ENCODE data around the gene KIF1B.
"Not testable (repeated sequence)": the region's sequence is repeated elsewhere in the genome, so short reads cannot be mapped to it uniquely, and the experiment has no call there.

KIF1B gene

GRCh38 chr1:10339036-10339567, 128.7 kb downstream of the KIF1B start:
- DNase-seq = no peak

DNA sequence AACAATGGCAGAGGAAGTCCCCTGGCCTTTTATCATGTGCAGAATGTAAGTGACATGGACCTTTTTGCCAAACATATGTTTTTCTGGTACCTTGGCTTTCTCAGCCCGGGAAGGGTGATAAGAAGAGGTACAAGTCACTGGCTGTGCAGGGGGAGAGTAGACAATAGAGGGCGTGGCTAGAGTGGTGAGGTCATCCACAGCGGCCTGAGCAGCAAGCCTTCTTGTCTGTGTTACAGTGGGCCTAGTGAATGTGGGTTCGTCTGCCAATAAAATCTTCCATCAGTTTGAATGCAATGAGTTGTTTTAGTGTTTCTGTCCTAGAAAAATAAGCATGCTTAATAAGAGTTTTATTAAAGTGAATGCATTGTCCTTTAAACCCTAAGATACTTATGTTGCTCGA, 129.4 kb downstream of the KIF1B start:
- no peak for DNase-seq

- no peak for DNase-seq
Measured at GRCh38 chr1:10340930-10341590, 130.7 kb downstream of the KIF1B start.

DNA sequence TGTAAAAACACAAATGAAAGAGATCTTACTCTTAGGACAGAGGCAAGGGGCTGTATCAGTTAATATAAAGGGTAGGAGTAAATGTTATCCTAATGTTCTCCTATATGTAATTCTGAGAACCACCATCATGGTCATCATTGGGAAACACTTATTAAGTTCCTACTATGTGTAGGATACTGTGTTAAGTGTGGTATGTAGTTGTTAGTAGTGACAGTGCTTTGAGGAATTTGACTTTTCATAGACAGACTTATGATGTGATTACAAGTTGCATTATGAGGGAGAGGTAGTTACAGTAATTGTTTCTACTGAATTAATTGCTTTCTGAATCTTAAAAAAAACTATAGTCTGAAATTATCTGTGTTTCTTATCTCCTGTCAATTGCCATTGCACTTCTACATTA, 136.7 kb downstream of the KIF1B start:
- no peak for DNase-seq

GRCh38 chr1:10353282-10353681, 142.9 kb downstream of the KIF1B start:
- DNase-seq = no peak

GRCh38 chr1:10353693-10354092, 143.3 kb downstream of the KIF1B start:
- DNase-seq = no peak

GRCh38 chr1:10360045-10360444, 149.7 kb downstream of the KIF1B start:
- no peak for DNase-seq

GRCh38 chr1:10361515-10361914, 151.1 kb downstream of the KIF1B start:
- DNase-seq = no peak

- no peak for DNase-seq
Measured at GRCh38 chr1:10368194-10368593, 157.8 kb downstream of the KIF1B start.

- no peak for DNase-seq
Measured at GRCh38 chr1:10374442-10374860, 164.1 kb downstream of the KIF1B start.

- DNase-seq = not testable (repeated sequence)
Measured at GRCh38 chr1:10377365-10378029, 167.1 kb downstream of the KIF1B start.

DNA sequence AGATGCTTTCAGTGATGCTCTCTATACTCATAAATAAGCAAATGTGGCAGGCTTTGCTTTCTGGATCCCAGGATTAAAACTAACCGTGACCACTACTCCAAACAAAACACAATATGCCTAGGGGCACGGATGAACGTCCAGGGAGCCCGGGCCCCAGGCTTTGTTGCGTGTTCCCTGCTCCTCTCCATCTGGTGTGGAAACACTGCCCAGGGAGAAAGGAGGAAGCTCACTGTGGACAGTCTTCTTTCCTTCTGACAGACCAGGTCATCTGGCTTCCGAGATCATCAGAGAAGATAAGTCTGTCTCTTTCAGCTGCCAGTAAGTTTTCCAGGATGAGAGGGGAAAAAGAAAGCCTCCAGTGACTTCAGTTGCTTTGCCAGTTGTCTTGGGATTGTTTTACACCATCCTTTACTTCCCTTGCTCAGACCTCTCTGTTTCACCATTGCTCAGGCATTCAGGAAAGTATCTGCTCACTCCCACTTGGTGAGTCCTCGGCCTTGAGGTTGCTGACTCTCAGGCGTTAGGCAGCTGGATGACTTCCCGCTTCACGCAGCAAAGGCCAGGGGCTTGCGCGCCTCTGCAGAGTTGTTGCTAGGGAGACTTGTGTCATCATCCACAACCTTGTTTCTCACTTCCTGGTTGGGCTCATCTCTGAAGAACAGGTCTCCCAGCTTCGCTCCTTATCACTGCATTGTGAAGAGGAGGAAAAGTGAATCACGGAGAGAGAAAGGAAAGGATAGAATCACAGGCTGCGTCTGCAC, 167.9 kb downstream of the KIF1B start:
- no peak for DNase-seq

DNA sequence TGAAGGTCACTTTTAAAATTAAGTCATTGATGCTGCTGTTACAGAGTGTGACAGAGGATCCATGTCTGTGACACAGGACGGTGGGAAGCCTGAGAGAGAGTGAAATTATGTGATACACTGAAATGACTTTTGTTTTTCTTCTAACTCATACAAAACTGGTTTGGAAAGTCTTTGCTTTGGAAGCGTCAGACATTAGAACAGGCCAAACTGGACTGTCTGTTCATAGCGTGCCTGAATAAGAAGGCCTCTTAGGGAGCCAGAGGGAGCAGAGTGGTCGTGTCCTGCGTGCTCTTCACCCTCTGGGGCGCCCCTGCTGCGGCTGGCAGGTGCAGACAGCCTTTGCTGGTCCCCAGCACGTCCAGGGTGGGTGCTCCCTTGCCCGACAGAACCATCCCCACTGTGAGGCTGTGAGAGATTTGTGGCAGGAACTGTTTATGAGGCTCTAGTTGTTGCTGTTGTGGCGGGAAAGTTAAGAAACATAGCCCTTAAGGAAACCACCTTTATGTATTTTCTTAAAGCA, 168.8 kb downstream of the KIF1B start:
- DNase-seq = no peak

- DNase-seq = no peak
Measured at GRCh38 chr1:10379676-10380075, 169.3 kb downstream of the KIF1B start.

DNA sequence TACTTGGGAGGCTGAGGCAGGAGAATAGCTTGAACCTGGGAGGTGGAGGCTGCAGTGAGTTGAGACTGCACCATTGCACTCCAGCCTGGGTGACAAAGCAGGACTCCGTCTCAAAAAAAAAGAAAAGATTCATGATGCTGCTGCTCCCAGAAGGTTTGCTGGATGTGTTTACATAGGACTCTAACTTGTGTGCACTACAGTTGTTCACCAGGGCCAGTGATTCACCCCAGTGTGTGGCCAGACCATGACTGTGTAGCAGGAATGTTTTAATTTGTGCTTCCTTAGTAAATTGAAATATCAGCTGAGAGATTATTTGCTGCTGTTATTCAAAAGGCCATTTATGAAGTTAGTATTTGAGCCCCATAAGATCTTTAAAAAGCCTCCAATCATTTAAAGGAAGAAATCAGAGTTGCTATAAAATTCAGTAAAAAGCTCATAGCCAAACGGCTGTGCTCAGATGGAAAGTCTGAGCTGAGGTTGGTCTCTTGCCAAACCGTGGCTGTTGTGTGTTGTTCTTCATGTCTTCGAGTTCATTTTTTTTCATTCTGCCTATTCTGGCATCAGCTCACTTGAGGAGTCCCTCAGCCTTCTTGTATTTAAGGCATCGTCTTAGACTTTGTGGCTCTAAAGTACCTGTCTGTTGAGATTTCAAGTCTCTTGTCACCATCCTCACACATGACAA, 170.4 kb downstream of the KIF1B start:
- DNase-seq = no peak

DNA sequence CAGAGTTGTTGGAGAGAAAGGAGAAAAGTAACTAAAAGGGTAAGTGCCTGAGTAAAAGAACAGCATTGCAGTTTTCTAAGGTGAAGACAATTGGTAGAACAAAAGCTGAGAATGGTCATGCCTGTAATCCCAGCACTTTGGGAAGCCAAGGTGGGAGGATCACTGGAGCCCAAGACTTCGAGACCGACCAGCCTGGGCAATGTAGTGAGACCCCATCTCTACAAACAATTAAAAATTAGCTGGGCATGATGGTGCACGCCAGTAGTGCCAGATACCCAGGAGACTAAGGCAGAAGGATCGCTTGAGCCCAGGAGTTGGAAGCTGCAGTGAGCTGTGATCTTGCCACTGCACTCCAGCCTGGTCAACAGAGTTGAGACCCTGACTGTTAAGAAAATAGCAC, 173.3 kb downstream of the KIF1B start:
- no peak for DNase-seq

DNA sequence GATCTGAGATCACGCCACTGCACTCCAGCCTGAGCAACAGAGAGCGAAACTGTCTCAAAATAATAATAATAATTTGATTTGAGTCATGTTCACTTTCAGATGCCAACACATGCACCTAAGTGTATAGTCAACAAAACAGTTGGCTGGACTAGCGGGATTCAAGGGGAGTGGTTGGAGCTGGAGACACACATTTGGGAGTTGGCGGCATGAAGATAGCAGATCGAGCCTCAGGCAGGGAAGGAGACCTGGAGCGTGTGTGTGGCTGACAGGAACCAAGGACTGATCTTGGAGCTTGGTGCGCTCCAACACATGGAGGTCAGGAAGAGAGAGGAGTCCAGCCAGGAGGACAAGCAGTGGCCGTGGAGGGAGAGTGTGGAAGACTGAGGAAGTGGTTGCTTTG, 173.8 kb downstream of the KIF1B start:
- no peak for DNase-seq

- DNase-seq = no peak
Measured at GRCh38 chr1:10386761-10387676, 176.6 kb downstream of the KIF1B start.

GRCh38 chr1:10387677-10388386, 177.5 kb downstream of the KIF1B start:
- DNase-seq = no peak

DNA sequence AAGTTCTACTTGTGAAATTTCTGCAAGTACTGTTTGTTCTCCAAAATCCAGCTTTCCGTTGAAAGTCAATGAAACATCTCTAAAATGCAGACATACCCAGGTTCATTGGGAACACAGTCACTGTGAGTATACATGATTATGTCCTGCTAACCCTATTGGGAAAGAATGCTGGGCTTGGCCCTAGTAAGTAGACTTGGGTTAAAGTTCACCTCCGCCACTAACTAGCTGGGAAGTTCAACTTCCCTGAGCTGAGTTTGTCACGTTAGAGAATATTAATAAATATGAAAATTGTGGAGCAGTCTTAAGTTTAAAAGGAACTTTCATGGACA, 178.0 kb downstream of the KIF1B start:
- no peak for DNase-seq

GRCh38 chr1:10389271-10389973, 179.1 kb downstream of the KIF1B start:
- no peak for DNase-seq
